ENCODE results near the gene SYNJ1.

DNA sequence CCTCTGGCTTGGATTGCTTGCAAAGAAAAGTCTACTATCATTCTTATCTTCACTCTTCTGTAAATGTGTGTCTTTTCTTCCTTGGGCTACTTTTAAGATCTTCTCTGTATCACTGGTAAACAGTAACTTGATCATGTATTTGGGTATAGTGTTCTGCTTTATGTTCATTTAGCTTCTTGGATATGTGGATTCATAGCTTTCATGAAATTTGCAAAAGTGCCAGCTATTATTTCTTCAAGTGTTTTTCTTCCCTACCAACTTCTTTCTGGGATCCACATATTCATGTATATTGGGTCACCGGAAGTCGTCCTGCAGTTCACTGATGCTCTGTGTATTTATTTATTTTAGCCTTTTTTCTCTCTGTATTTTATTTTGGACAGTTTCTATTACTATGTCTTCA, 11.3 kb downstream of the SYNJ1 start:
- TF ChIP-seq, protein P1, sequence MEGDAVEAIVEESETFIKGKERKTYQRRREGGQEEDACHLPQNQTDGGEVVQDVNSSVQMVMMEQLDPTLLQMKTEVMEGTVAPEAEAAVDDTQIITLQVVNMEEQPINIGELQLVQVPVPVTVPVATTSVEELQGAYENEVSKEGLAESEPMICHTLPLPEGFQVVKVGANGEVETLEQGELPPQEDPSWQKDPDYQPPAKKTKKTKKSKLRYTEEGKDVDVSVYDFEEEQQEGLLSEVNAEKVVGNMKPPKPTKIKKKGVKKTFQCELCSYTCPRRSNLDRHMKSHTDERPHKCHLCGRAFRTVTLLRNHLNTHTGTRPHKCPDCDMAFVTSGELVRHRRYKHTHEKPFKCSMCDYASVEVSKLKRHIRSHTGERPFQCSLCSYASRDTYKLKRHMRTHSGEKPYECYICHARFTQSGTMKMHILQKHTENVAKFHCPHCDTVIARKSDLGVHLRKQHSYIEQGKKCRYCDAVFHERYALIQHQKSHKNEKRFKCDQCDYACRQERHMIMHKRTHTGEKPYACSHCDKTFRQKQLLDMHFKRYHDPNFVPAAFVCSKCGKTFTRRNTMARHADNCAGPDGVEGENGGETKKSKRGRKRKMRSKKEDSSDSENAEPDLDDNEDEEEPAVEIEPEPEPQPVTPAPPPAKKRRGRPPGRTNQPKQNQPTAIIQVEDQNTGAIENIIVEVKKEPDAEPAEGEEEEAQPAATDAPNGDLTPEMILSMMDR (IDR thresholded peaks at IDR 0.05), result no peak
- TF ChIP-seq POLR2AphosphoS5 (IDR thresholded peaks at IDR 0.05; ENCODE audit: low read depth, low read length), result no peak
- TF ChIP-seq TCF7L2 (IDR thresholded peaks at IDR 0.05; ENCODE audit: low read depth, low read length), result no peak
- no peak for TF ChIP-seq REST (IDR thresholded peaks at IDR 0.05; ENCODE audit: insufficient read depth in 1 of 2, low read depth in 2 of 2, low read length in 1 of 2)
- TF ChIP-seq SIN3A (IDR thresholded peaks at IDR 0.05; ENCODE audit: borderline replicate concordance, insufficient read depth, low read depth, low read length), result no peak
